Esophagus muscularis mucosa (tissue), 4 donors: ENCODE results near the gene ZNF581.

Experiments used
- CTCF ChIP-seq, 3 experiments: fragments of 200-600 bp in 2 of 3; fragments of 450-650 bp in 1 of 3; sonication (generic) in 2 of 3; IDR thresholded peaks; one replicate each; pipeline ENCODE4 v1.5.1; 2017 to 2019; ENCODE audit warnings: antibody characterized with exemption in 3 of 3, mild to moderate bottlenecking in 2 of 3, moderate library complexity in 1 of 3
- EP300 ChIP-seq: sonication (generic); formaldehyde crosslinking; IDR thresholded peaks from one replicate; pipeline ENCODE4 v1.6.1; 2017; ENCODE audit warnings: antibody characterized with exemption
- POLR2A ChIP-seq: fragments of 450-650 bp; IDR thresholded peaks from one replicate; pipeline ENCODE4 v1.6.1; 2017; ENCODE audit warnings: antibody characterized with exemption, moderate library complexity, mild to moderate bottlenecking, low read depth
- POLR2AphosphoS5 ChIP-seq, 2 donors: sonication (generic); formaldehyde crosslinking; IDR thresholded peaks; one replicate each; pipeline ENCODE4 v1.6.1; 2017; ENCODE audit warnings: antibody characterized with exemption in 2 of 2

- TF ChIP-seq CTCF (IDR thresholded peaks at IDR 0.05), result no peak
- no peak for TF ChIP-seq POLR2A
- TF ChIP-seq EP300, result no peak
- no peak for TF ChIP-seq POLR2AphosphoS5 (IDR thresholded peaks at IDR 0.05)
These were observed 32.4 kb downstream of the ZNF581 start for GRCh38 chr19:55675661-55676354.
